HEK293 (cell line): ENCODE results near the gene ZNF593OS.

ENCODE experiments used
- CTCF ChIA-PET: fragments of 350-600 bp; formaldehyde crosslinking; extraction: SDS; loops from one replicate; lab custom pipeline; 2021; ENCODE audit warnings: antibody characterized with exemption; lab: Yijun Ruan, JAX
- POLR2A ChIA-PET: fragments of 300-600 bp; formaldehyde crosslinking; extraction: SDS; loops from one replicate; lab custom pipeline; 2020; ENCODE audit warnings: antibody characterized with exemption, inconsistent platforms; lab: Yijun Ruan, JAX
- H3K27ac ChIP-seq: fragments of 200-500 bp; sonication (Bioruptor generic); 2 replicates; pipeline ENCODE4 v1.5.1; 2014; ENCODE audit warnings: low read depth, low read length, control low read depth, inconsistent platforms; ENCODE audit errors: extremely low read depth
- H3K36me3 ChIP-seq, 2 experiments: fragments of 200-500 bp in 1 of 2; sonication (Bioruptor generic) in 1 of 2; 1 replicate in 1 of 2; 2 replicates in 1 of 2; pipeline ENCODE4 v1.5.1; 2014 to 2017; ENCODE audit warnings: inconsistent platforms in 2 of 2, low read length in 2 of 2; ENCODE audit not compliant: control insufficient read depth in 2 of 2, insufficient read depth in 1 of 2
- H3K4me1 ChIP-seq: fragments of 200-500 bp; sonication (Bioruptor generic); 2 replicates; pipeline ENCODE4 v1.5.1; 2014; ENCODE audit warnings: mild to moderate bottlenecking, low read length, inconsistent platforms; ENCODE audit not compliant: control insufficient read depth, insufficient read depth
- H3K4me3 ChIP-seq: 2 replicates; pipeline ENCODE4 v1.5.1; 2011; ENCODE audit warnings: low read depth, mild to moderate bottlenecking, control low read depth, low read length, moderate library complexity
- H3K9me3 ChIP-seq: fragments of 200-500 bp; sonication (Bioruptor generic); 2 replicates; pipeline ENCODE4 v1.5.1; 2014; ENCODE audit warnings: low read depth, low read length, inconsistent platforms; ENCODE audit not compliant: control insufficient read depth, insufficient read depth
- HOXC10 ChIP-seq: sonication (generic); formaldehyde crosslinking; IDR thresholded peaks from 2 replicates; pipeline ENCODE4 v1.8.1; 2023; ENCODE audit warnings: mild to moderate bottlenecking, missing genetic modification reagents
- KLF7 ChIP-seq: fragments of 450-650 bp; formaldehyde crosslinking; IDR thresholded peaks from 2 replicates; pipeline ENCODE4 v1.5.1; 2016; ENCODE audit warnings: missing biosample characterization, missing genetic modification characterization, borderline replicate concordance
- MYNN ChIP-seq: fragments of 450-650 bp; formaldehyde crosslinking; IDR thresholded peaks from 2 replicates; pipeline ENCODE4 v1.5.1; 2016; ENCODE audit warnings: missing biosample characterization, missing genetic modification characterization, borderline replicate concordance
- PRDM1 ChIP-seq: fragments of 450-650 bp; formaldehyde crosslinking; IDR thresholded peaks from 2 replicates; pipeline ENCODE4; 2016; ENCODE audit warnings: missing biosample characterization, missing genetic modification characterization
- PRDM2 ChIP-seq: fragments of 450-650 bp; formaldehyde crosslinking; IDR thresholded peaks from 2 replicates; pipeline ENCODE4 v1.5.1; 2016; ENCODE audit warnings: missing biosample characterization, missing genetic modification characterization, borderline replicate concordance
- RBAK ChIP-seq: fragments of 450-650 bp; formaldehyde crosslinking; IDR thresholded peaks from 2 replicates; pipeline ENCODE4 v1.5.1; 2016; ENCODE audit warnings: missing biosample characterization, missing genetic modification characterization
- SCRT1 ChIP-seq: fragments of 450-650 bp; formaldehyde crosslinking; IDR thresholded peaks from 2 replicates; pipeline ENCODE4 v1.5.1; 2016; ENCODE audit warnings: missing biosample characterization, missing genetic modification characterization, borderline replicate concordance
- ZEB2 ChIP-seq: fragments of 450-650 bp; formaldehyde crosslinking; IDR thresholded peaks from 2 replicates; pipeline ENCODE4 v1.5.1; 2016; ENCODE audit warnings: missing biosample characterization, missing genetic modification characterization
- ZNF112 ChIP-seq: fragments of 450-650 bp; formaldehyde crosslinking; IDR thresholded peaks from 2 replicates; pipeline ENCODE4 v1.5.0; 2017; ENCODE audit warnings: missing biosample characterization, missing genetic modification characterization
- ZNF184 ChIP-seq: fragments of 450-650 bp; IDR thresholded peaks from 2 replicates; pipeline ENCODE4 v1.5.1; 2018; ENCODE audit warnings: missing biosample characterization, mild to moderate bottlenecking, missing genetic modification characterization
- ZNF19 ChIP-seq: fragments of 450-650 bp; formaldehyde crosslinking; IDR thresholded peaks from 2 replicates; pipeline ENCODE4; 2016; ENCODE audit warnings: missing biosample characterization, missing genetic modification characterization, low read depth
- ZNF202 ChIP-seq: fragments of 450-650 bp; formaldehyde crosslinking; IDR thresholded peaks from 2 replicates; pipeline ENCODE4 v1.5.1; 2016; ENCODE audit warnings: missing biosample characterization, missing genetic modification characterization, borderline replicate concordance
- ZNF26 ChIP-seq: fragments of 450-650 bp; formaldehyde crosslinking; IDR thresholded peaks from 2 replicates; pipeline ENCODE4 v1.5.1; 2016; ENCODE audit warnings: missing biosample characterization, missing genetic modification characterization
- ZNF266 ChIP-seq: fragments of 450-650 bp; formaldehyde crosslinking; IDR thresholded peaks from 2 replicates; pipeline ENCODE4 v1.5.1; 2016; ENCODE audit warnings: missing biosample characterization, missing genetic modification characterization, low read depth
- ZNF274 ChIP-seq, 2 experiments: fragments of 200-500 bp in 1 of 2; fragments of 450-650 bp in 1 of 2; sonication (Bioruptor generic) in 1 of 2; formaldehyde crosslinking in 1 of 2; IDR thresholded peaks; 2 replicates each; pipeline versions ENCODE4 v1.5.1 to v1.6.1; 2014 to 2016; ENCODE audit warnings: borderline replicate concordance in 1 of 2, inconsistent platforms in 1 of 2, low read length in 1 of 2, missing biosample characterization in 1 of 2, missing genetic modification characterization in 1 of 2
- ZNF404 ChIP-seq: fragments of 450-650 bp; formaldehyde crosslinking; IDR thresholded peaks from 2 replicates; pipeline ENCODE4 v1.5.1; 2017; ENCODE audit warnings: missing biosample characterization, missing genetic modification characterization
- ZNF473 ChIP-seq: fragments of 450-650 bp; formaldehyde crosslinking; IDR thresholded peaks from 2 replicates; pipeline ENCODE4 v1.5.1; 2017; ENCODE audit warnings: missing biosample characterization, missing genetic modification characterization
- ZNF521 ChIP-seq: fragments of 450-650 bp; formaldehyde crosslinking; IDR thresholded peaks from 2 replicates; pipeline ENCODE4 v1.5.1; 2017; ENCODE audit warnings: missing biosample characterization, mild to moderate bottlenecking, missing genetic modification characterization
- ZNF623 ChIP-seq: fragments of 450-650 bp; formaldehyde crosslinking; IDR thresholded peaks from 2 replicates; pipeline ENCODE4 v1.5.1; 2016; ENCODE audit warnings: missing biosample characterization, missing genetic modification characterization
- ZNF76 ChIP-seq: fragments of 450-650 bp; formaldehyde crosslinking; IDR thresholded peaks from 2 replicates; pipeline ENCODE4; 2016; ENCODE audit warnings: low read depth, missing biosample characterization, missing genetic modification characterization, borderline replicate concordance
- ZSCAN30 ChIP-seq: fragments of 450-650 bp; IDR thresholded peaks from 2 replicates; pipeline ENCODE4 v1.5.1; 2018; ENCODE audit warnings: missing biosample characterization, mild to moderate bottlenecking, missing genetic modification characterization, moderate library complexity

The ZNF593OS gene

GRCh38 chr1:26197813-26198212 lies 26.2 kb upstream of the ZNF593OS start (continued):
- TF ChIP-seq ZNF26 (tag by site-specific recombination) = no peak
- TF ChIP-seq, all 188 proteins: peak for 0

GRCh38 chr1:26197301-26197700 lies 25.7 kb upstream of the ZNF593OS start:
- Histone ChIP-seq H3K36me3 (no peaks in the 10 kb centered on the region), H3K9me3 (no peaks in the 10 kb centered on the region), H3K27ac (no peak overlapping the region), H3K4me3 (no peak overlapping the region), H3K4me1 (no peaks in the 10 kb centered on the region)
- no peak for TF ChIP-seq ZNF76 (tag by site-specific recombination)
- no peak for TF ChIP-seq PRDM2
- no peak for TF ChIP-seq ZNF202
- TF ChIP-seq ZNF623 (tag by site-specific recombination) = no peak
- TF ChIP-seq ZSCAN30 = no peak
- TF ChIP-seq SCRT1 (tag by site-specific recombination) = no peak
- no peak for TF ChIP-seq HOXC10 (CRISPR knock-in tag)
- TF ChIP-seq RBAK (tag by site-specific recombination) = no peak
- TF ChIP-seq ZNF19 = no peak
- no peak for TF ChIP-seq ZEB2 (tag by site-specific recombination)
- no peak for TF ChIP-seq PRDM1 (tag by site-specific recombination)
- TF ChIP-seq ZNF184 (tag by site-specific recombination) = no peak
- CTCF ChIA-PET = interaction anchor here (0.9 to 1.3 kb wide), 3 partner anchors 32 to 82 kb away, joined by 3 to 6 read pairs (median 3); partner anchors contain the start of gene CEP85
- POLR2A ChIA-PET = no interaction called here

- H3K4me3 ChIP-seq = no peak overlapping the region
- TF ChIP-seq ZNF404 (tag by site-specific recombination) = no peak
- no peak for TF ChIP-seq MYNN (tag by site-specific recombination)
- no peak for TF ChIP-seq ZNF473 (tag by site-specific recombination)
- TF ChIP-seq ZNF266 = no peak
- no peak for TF ChIP-seq ZNF112 (tag by site-specific recombination)
- no peak for TF ChIP-seq ZNF521 (tag by site-specific recombination)
- TF ChIP-seq KLF7 (tag by site-specific recombination) = no peak
- no peak for TF ChIP-seq ZNF274 (IDR thresholded peaks at IDR 0.05; ENCODE audit: low read length)
- TF ChIP-seq ZNF274 (tag by site-specific recombination; IDR thresholded peaks at IDR 0.05; ENCODE audit: borderline replicate concordance) = no peak
- TF ChIP-seq, all 188 proteins: peak for 0
- Histone ChIP-seq H3K4me1 (no peaks in the 10 kb centered on the region), H3K9me3 (no peaks in the 10 kb centered on the region), H3K27ac (no peak overlapping the region), H3K36me3 (no peaks in the 10 kb centered on the region)
- ChIA-PET POLR2A (no interaction called here), CTCF (no interaction called here)
These were observed 24.2 kb upstream of the ZNF593OS start for GRCh38 chr1:26195805-26196204.
